Measurements from ENCODE around the gene TRIOBP. TPM values are rescaled to one million over a fixed set of nuclear protein-coding genes. Genes with fewer than 3 reads are reported as not detected.

Gene TRIOBP
- polyA plus RNA-seq, 1 donor (not counting 4 experiments of a cell fraction or from before 2014, with no cell fraction given), result 22.2 TPM

DNA sequence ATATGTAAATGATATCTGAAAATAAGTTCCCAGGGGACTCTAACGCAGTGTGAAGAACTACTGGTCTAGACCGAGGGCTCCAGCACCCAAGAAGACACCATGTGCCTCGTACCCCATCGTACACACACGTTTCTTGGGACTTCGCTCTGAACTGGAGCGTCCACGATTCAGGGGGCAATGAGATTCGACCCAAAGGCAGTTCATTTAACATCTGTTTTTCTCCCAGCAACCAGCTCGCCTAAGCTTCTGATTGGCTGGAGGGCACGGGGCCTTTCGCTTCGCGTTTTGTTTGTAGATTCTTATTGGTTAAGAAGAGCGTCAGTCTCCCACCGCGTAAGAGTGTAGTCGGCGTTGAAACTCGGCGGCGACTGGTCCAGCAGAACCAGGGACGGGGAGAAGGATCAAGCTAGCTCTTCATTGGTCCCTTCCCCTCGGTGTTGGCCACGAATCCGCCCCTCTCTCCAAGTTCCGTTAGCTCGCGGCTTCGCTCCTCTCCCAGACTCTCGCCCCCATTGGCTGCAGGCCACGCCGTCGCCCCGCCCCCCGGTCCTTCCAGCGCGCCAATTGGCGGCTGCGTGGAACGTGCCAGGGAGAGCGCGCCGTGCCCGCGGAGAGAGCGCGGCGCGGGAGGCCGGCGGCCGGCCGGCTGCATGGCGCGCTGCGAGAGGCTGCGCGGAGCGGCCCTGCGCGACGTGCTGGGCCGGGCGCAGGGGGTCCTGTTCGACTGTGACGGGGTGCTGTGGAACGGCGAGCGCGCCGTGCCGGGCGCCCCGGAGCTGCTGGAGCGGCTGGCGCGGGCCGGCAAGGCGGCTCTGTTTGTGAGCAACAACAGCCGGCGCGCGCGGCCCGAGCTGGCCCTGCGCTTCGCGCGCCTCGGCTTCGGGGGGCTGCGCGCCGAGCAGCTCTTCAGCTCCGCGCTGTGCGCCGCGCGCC, 38.4 kb upstream of the TRIOBP start, which contains the start of gene PDXP:
PDXP (plus strand) TSS at position 591 of the 933 bp plus-strand sequence; CDS start at position 651, 60 bp downstream.
- Histone ChIP-seq H3K9me1 (ENCODE audit: control insufficient read depth, extremely low read depth, insufficient read depth, low read length) (no peaks in the 10 kb centered on the region), H3K4me3 (ENCODE audit: control insufficient read depth in 2 of 3, extremely low read depth in 1 of 3, insufficient read depth in 2 of 3, low read depth in 1 of 3, low read length in 3 of 3) (peak within 1 kb of the TSS; percentile 60 to 78 (median 65)), H2AFZ (ENCODE audit: control insufficient read depth, low read length) (peak within 1 kb of the TSS; percentile 90), H3K27me3 (ENCODE audit: control insufficient read depth, extremely low read depth, insufficient read depth, low read length) (no peaks in the 10 kb centered on the region), H3K4me2 (ENCODE audit: control insufficient read depth, extremely low read depth, insufficient read depth, low read depth, low read length) (peak within 1 kb of the TSS; percentile 98), H4K20me1 (ENCODE audit: control insufficient read depth, extremely low read depth, insufficient read depth, low read length) (peaks cover 6% of the 10 kb centered on the region), H3K36me3 (ENCODE audit: control insufficient read depth in 2 of 2, extremely low read depth in 1 of 2, insufficient read depth in 2 of 2, low read length in 2 of 2) (peaks cover 0 to 7% of the 10 kb centered on the region in 2 experiments), H3K9ac (ENCODE audit: control insufficient read depth, extremely low read depth, insufficient read depth, low read length) (peak within 1 kb of the TSS; percentile 57), H3K27ac (ENCODE audit: control insufficient read depth, insufficient read depth, low read length) (peak within 1 kb of the TSS; percentile 60), H3K4me1 (ENCODE audit: control insufficient read depth, extremely low read depth, insufficient read depth, low read length) (peaks cover 20% of the 10 kb centered on the region), H3K9me3 (ENCODE audit: control insufficient read depth, low read depth, low read length) (no peaks in the 10 kb centered on the region), H3K79me2 (ENCODE audit: control insufficient read depth, insufficient read depth, low read length) (peaks cover 21% of the 10 kb centered on the region)
- TF ChIP-seq, protein P1, sequence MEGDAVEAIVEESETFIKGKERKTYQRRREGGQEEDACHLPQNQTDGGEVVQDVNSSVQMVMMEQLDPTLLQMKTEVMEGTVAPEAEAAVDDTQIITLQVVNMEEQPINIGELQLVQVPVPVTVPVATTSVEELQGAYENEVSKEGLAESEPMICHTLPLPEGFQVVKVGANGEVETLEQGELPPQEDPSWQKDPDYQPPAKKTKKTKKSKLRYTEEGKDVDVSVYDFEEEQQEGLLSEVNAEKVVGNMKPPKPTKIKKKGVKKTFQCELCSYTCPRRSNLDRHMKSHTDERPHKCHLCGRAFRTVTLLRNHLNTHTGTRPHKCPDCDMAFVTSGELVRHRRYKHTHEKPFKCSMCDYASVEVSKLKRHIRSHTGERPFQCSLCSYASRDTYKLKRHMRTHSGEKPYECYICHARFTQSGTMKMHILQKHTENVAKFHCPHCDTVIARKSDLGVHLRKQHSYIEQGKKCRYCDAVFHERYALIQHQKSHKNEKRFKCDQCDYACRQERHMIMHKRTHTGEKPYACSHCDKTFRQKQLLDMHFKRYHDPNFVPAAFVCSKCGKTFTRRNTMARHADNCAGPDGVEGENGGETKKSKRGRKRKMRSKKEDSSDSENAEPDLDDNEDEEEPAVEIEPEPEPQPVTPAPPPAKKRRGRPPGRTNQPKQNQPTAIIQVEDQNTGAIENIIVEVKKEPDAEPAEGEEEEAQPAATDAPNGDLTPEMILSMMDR (optimal IDR thresholded peaks at IDR 0.05 in 1 of 3, IDR thresholded peaks at IDR 0.05 in 1 of 3, conservative IDR thresholded peaks at IDR 0.05 in 1 of 3; ENCODE audit: extremely low read depth in 1 of 3, insufficient read depth in 2 of 3, low read length in 3 of 3), result no peak
- TF ChIP-seq EZH2 (IDR thresholded peaks at IDR 0.05; ENCODE audit: low read length), result no peak
- peak; percentile 98 for DNase-seq (ENCODE audit: low read depth, low spot score)
- FAIRE-seq, result peak; percentile 88
- dilution Hi-C loops (cut with MboI; ENCODE audit: extremely low pct_ligation_motif_present, low sequenced_read_pairs), result no loop called here

DNA sequence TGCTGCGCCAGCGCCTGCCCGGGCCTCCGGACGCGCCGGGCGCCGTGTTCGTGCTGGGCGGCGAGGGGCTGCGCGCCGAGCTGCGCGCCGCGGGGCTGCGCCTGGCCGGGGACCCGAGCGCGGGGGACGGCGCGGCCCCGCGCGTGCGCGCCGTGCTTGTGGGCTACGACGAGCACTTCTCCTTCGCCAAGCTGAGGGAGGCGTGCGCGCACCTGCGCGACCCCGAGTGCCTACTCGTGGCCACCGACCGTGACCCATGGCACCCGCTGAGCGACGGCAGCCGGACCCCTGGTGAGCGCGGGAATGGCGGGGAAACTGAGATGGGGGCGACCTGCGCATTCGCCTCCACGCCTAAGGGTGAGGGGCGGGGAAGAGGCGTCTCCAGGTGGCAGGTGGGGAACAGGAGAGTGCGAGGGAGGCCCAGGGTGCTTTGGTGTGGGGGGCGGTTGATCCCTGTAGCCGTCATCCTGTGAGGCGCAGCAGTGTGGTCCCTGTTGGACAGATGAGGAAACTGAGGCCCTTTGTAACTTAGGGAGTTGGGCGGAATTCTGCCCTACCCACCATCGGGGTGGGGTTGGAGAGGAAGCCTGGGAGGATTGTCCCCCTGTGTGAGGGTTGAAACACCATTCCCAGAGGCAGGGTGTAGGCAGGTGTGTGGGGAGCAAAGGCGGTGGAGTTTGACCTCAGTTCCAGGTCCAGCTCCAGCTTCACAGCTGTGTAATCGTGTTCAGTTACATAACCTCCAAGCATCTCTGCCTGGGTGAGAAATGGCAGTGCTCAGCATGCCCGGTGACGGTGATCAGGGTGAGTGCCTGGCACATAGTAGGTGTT, 37.6 kb upstream of the TRIOBP start:
- Histone ChIP-seq H3K79me2 (ENCODE audit: control insufficient read depth, insufficient read depth, low read length) (peaks cover 23% of the 10 kb centered on the region), H2AFZ (ENCODE audit: control insufficient read depth, low read length) (peak overlapping the region; percentile 37), H3K4me3 (ENCODE audit: control insufficient read depth in 2 of 3, extremely low read depth in 1 of 3, insufficient read depth in 2 of 3, low read depth in 1 of 3, low read length in 3 of 3) (peak overlapping the region; percentile 60 to 78 (median 65)), H3K9me3 (ENCODE audit: control insufficient read depth, low read depth, low read length) (no peaks in the 10 kb centered on the region), H3K4me1 (ENCODE audit: control insufficient read depth, extremely low read depth, insufficient read depth, low read length) (peaks cover 20% of the 10 kb centered on the region), H3K27me3 (ENCODE audit: control insufficient read depth, extremely low read depth, insufficient read depth, low read length) (no peaks in the 10 kb centered on the region), H3K4me2 (ENCODE audit: control insufficient read depth, extremely low read depth, insufficient read depth, low read depth, low read length) (peak overlapping the region; percentile 98), H3K36me3 (ENCODE audit: control insufficient read depth in 2 of 2, extremely low read depth in 1 of 2, insufficient read depth in 2 of 2, low read length in 2 of 2) (peaks cover 0 to 2% of the 10 kb centered on the region in 2 experiments), H3K27ac (ENCODE audit: control insufficient read depth, insufficient read depth, low read length) (no peak overlapping the region), H3K9ac (ENCODE audit: control insufficient read depth, extremely low read depth, insufficient read depth, low read length) (peak overlapping the region; percentile 50), H4K20me1 (ENCODE audit: control insufficient read depth, extremely low read depth, insufficient read depth, low read length) (peaks cover 6% of the 10 kb centered on the region), H3K9me1 (ENCODE audit: control insufficient read depth, extremely low read depth, insufficient read depth, low read length) (no peaks in the 10 kb centered on the region)
- no peak for TF ChIP-seq EZH2 (IDR thresholded peaks at IDR 0.05; ENCODE audit: low read length)
- TF ChIP-seq, protein P1 (optimal IDR thresholded peaks at IDR 0.05 in 1 of 3, IDR thresholded peaks at IDR 0.05 in 1 of 3, conservative IDR thresholded peaks at IDR 0.05 in 1 of 3; ENCODE audit: extremely low read depth in 1 of 3, insufficient read depth in 2 of 3, low read length in 3 of 3), result no peak
- FAIRE-seq, result no peak
- DNase-seq (ENCODE audit: low read depth, low spot score), result no peak
- dilution Hi-C loops (cut with MboI; ENCODE audit: extremely low pct_ligation_motif_present, low sequenced_read_pairs), result no loop called here
